RWPE2 (cell line): Measurements from ENCODE around the gene DEFB119.

Experiments used
- ATAC-seq: fragments of 200-7000 bp; cut with Tn5 transposase; 3 replicates; pipeline ENCODE4 v1.9.1; 2021; ENCODE audit warnings: low read depth
- DNase-seq: peaks from one replicate; pipeline ENCODE4 v3.0.0-alpha.2; 2020; ENCODE audit warnings: low spot score
- H3K27ac ChIP-seq: fragments of 450-650 bp; 2 replicates; pipeline ENCODE4 v1.5.1; 2017; ENCODE audit warnings: mild to moderate bottlenecking; ENCODE audit not compliant: poor library complexity, severe bottlenecking
- H3K27me3 ChIP-seq: fragments of 250-450 bp; sonication (Bioruptor Pico); 2 replicates; pipeline ENCODE4 v1.5.1; 2021; ENCODE audit warnings: mild to moderate bottlenecking, moderate library complexity; ENCODE audit not compliant: insufficient read depth, poor library complexity, severe bottlenecking
- H3K36me3 ChIP-seq: fragments of 250-450 bp; sonication (Bioruptor Pico); 2 replicates; pipeline ENCODE4 v1.5.1; 2020; ENCODE audit warnings: low read depth, mild to moderate bottlenecking, moderate library complexity
- H3K4me1 ChIP-seq: fragments of 250-450 bp; sonication (Bioruptor Pico); 2 replicates; pipeline ENCODE4 v1.5.1; 2021; ENCODE audit warnings: mild to moderate bottlenecking, moderate library complexity; ENCODE audit not compliant: insufficient read depth, poor library complexity, severe bottlenecking
- H3K4me3 ChIP-seq: fragments of 250-450 bp; sonication (Bioruptor Pico); 2 replicates; pipeline ENCODE4 v1.5.1; 2021; ENCODE audit warnings: mild to moderate bottlenecking, moderate library complexity; ENCODE audit not compliant: severe bottlenecking
- H3K9me3 ChIP-seq: fragments of 250-450 bp; sonication (Bioruptor Pico); 2 replicates; pipeline ENCODE4 v1.5.1; 2021; ENCODE audit warnings: mild to moderate bottlenecking, moderate library complexity; ENCODE audit not compliant: severe bottlenecking
- CTCF ChIP-seq: fragments of 450-650 bp; IDR thresholded peaks from one replicate; pipeline ENCODE4 v1.5.1; 2017; ENCODE audit warnings: mild to moderate bottlenecking, moderate library complexity; ENCODE audit not compliant: poor library complexity, severe bottlenecking

DEFB119 gene

GRCh38 chr20:31415653-31416052 lies 25.3 kb upstream of the DEFB119 start:
- Histone ChIP-seq H3K27ac (no peak overlapping the region), H3K9me3 (no peaks in the 10 kb centered on the region), H3K27me3 (no peaks in the 10 kb centered on the region), H3K4me1 (no peaks in the 10 kb centered on the region), H3K4me3 (no peak overlapping the region), H3K36me3 (no peaks in the 10 kb centered on the region)
- no peak for DNase-seq
- ATAC-seq: no peak
- no peak for TF ChIP-seq CTCF

GRCh38 chr20:31414381-31414780 lies 24.0 kb upstream of the DEFB119 start:
- H3K9me3 ChIP-seq: no peaks in the 10 kb centered on the region
- H3K27me3 ChIP-seq: peaks cover 3% of the 10 kb centered on the region
- H3K4me3 ChIP-seq: no peak overlapping the region
- ATAC-seq (no peak), DNase-seq (no peak)
- no peak overlapping the region for H3K27ac ChIP-seq
- TF ChIP-seq CTCF: no peak
- no peaks in the 10 kb centered on the region for H3K4me1 ChIP-seq
- no peaks in the 10 kb centered on the region for H3K36me3 ChIP-seq

- Histone ChIP-seq H3K27ac (no peak overlapping the region), H3K27me3 (peaks cover 3% of the 10 kb centered on the region), H3K4me1 (no peaks in the 10 kb centered on the region), H3K4me3 (no peak overlapping the region), H3K9me3 (no peaks in the 10 kb centered on the region), H3K36me3 (no peaks in the 10 kb centered on the region)
- DNase-seq (no peak), ATAC-seq (no peak)
- no peak for TF ChIP-seq CTCF
These were observed 19.6 kb upstream of the DEFB119 start for GRCh38 chr20:31410011-31410410.

- H3K4me1 ChIP-seq: no peaks in the 10 kb centered on the region
- ATAC-seq (no peak; the same call in 2 of the 3 replicates), DNase-seq (no peak)
- H3K36me3 ChIP-seq: no peaks in the 10 kb centered on the region
- no peak for TF ChIP-seq CTCF
- H3K27ac ChIP-seq: no peak within 1 kb of the TSS
- no peak within 1 kb of the TSS for H3K4me3 ChIP-seq
- no peaks in the 10 kb centered on the region for H3K9me3 ChIP-seq
- H3K27me3 ChIP-seq: peaks cover 3% of the 10 kb centered on the region
These were observed 15.7 kb upstream of the DEFB119 start, which contains the start of gene DEFB121 for GRCh38 chr20:31406115-31406514. Gene DEFB121 (minus strand): TSS chr20:31406215. CDS start chr20:31406152, 63 bp downstream.

- H3K36me3 ChIP-seq: no peaks in the 10 kb centered on the region
- DNase-seq (no peak), ATAC-seq (no peak)
- no peak overlapping the region for H3K27ac ChIP-seq
- no peaks in the 10 kb centered on the region for H3K9me3 ChIP-seq
- H3K4me1 ChIP-seq: no peaks in the 10 kb centered on the region
- no peak for TF ChIP-seq CTCF
- H3K27me3 ChIP-seq: no peaks in the 10 kb centered on the region
- no peak overlapping the region for H3K4me3 ChIP-seq
These were observed 13.5 kb upstream of the DEFB119 start for GRCh38 chr20:31403886-31404285.
